HEK293 (cell line): ENCODE data around the gene ABCA5.

Source experiments
- SP2 ChIP-seq: fragments of 450-650 bp; formaldehyde crosslinking; IDR thresholded peaks from 2 replicates; pipeline ENCODE4 v1.5.1; 2016; ENCODE audit warnings: missing biosample characterization, missing genetic modification characterization
- ZBTB7A ChIP-seq: fragments of 450-650 bp; formaldehyde crosslinking; IDR thresholded peaks from 2 replicates; pipeline ENCODE4 v1.5.1; 2016; ENCODE audit warnings: low read depth, missing biosample characterization, missing genetic modification characterization
- TF ChIP-seq, protein P1 (sequence below): fragments of 450-650 bp; formaldehyde crosslinking; IDR thresholded peaks from 2 replicates; pipeline ENCODE4 v1.5.1; 2016; ENCODE audit warnings: missing biosample characterization, missing genetic modification characterization, low read depth

GRCh38 chr17:69269131-69269998 is 57.6 kb downstream of the ABCA5 start:
- TF ChIP-seq ZBTB7A (tag by site-specific recombination) (no peak), SP2 (tag by site-specific recombination) (no peak)
- TF ChIP-seq, protein P1, sequence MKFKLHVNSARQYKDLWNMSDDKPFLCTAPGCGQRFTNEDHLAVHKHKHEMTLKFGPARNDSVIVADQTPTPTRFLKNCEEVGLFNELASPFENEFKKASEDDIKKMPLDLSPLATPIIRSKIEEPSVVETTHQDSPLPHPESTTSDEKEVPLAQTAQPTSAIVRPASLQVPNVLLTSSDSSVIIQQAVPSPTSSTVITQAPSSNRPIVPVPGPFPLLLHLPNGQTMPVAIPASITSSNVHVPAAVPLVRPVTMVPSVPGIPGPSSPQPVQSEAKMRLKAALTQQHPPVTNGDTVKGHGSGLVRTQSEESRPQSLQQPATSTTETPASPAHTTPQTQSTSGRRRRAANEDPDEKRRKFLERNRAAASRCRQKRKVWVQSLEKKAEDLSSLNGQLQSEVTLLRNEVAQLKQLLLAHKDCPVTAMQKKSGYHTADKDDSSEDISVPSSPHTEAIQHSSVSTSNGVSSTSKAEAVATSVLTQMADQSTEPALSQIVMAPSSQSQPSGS, result no peak
